ENCODE measurements around the gene HCFC1R1.
A peak's percentile ranks its signal among the peaks of the same experiment; 100 is the strongest.
"Not testable (repeated sequence)": the region's sequence is repeated elsewhere in the genome, so short reads cannot be mapped to it uniquely, and the experiment has no call there.

Gene HCFC1R1

GRCh38 chr16:3054965-3055733 is 31.4 kb upstream of the HCFC1R1 start:
- POLR2A ChIA-PET, result interaction anchor here (0.6 kb wide), 1 partner anchor 80 kb away, joined by 9 read pairs; the partner anchor contains the start of gene ZNF213
- H3K9me3 ChIP-seq (ENCODE audit: control insufficient read depth, insufficient read depth, low read depth, low read length), result no peaks in the 10 kb centered on the region

GRCh38 chr16:3053330-3053710 is 29.6 kb upstream of the HCFC1R1 start:
- H3K4me1 ChIP-seq (ENCODE audit: control insufficient read depth, insufficient read depth, low read length); CTCF ChIA-PET; H3K9me3 ChIP-seq (ENCODE audit: control insufficient read depth, insufficient read depth, low read depth, low read length); POLR2A ChIA-PET; H3K27ac ChIP-seq (ENCODE audit: extremely low read depth, low read depth, low read length); H3K4me3 ChIP-seq (ENCODE audit: low read depth, low read length): not testable (repeated sequence)
- H3K36me3 ChIP-seq (ENCODE audit: control insufficient read depth in 2 of 2, insufficient read depth in 1 of 2, low read length in 2 of 2), result peaks cover 0 to 21% of the 10 kb centered on the region in 2 experiments; a peak in 2 of 3 replicates

More at GRCh38 chr16:3054965-3055733, 31.4 kb upstream of the HCFC1R1 start:
- Histone ChIP-seq H3K4me1 (ENCODE audit: control insufficient read depth, insufficient read depth, low read length) (peaks cover 3% of the 10 kb centered on the region), H3K4me3 (ENCODE audit: low read depth, low read length) (no peak overlapping the region), H3K36me3 (ENCODE audit: control insufficient read depth in 2 of 2, insufficient read depth in 1 of 2, low read length in 2 of 2) (peaks cover 0 to 21% of the 10 kb centered on the region in 2 experiments; a peak in 2 of 3 replicates), H3K27ac (ENCODE audit: extremely low read depth, low read depth, low read length) (no peak overlapping the region)
- TF ChIP-seq ZNF488 (tag by site-specific recombination; IDR thresholded peaks at IDR 0.05) (no peak), ZNF155 (tag by site-specific recombination; IDR thresholded peaks at IDR 0.05) (no peak), ZNF133 (tag by site-specific recombination; IDR thresholded peaks at IDR 0.05) (no peak), ZNF274 (IDR thresholded peaks at IDR 0.05; ENCODE audit: low read length) (no peak), ZNF274 (tag by site-specific recombination; IDR thresholded peaks at IDR 0.05; ENCODE audit: borderline replicate concordance) (no peak), FEZF1 (tag by site-specific recombination; IDR thresholded peaks at IDR 0.05) (no peak), ZNF629 (tag by site-specific recombination; IDR thresholded peaks at IDR 0.05) (0 out of 2 replicates have a peak, but pooled peaks have one; percentile 18), ZBTB8A (tag by site-specific recombination; IDR thresholded peaks at IDR 0.05) (0 out of 2 replicates have a peak, but pooled peaks have one; percentile 18), ZNF585B (tag by site-specific recombination; IDR thresholded peaks at IDR 0.05) (no peak), ZBTB21 (tag by site-specific recombination; IDR thresholded peaks at IDR 0.05) (peak; percentile 31; the same call in 1 of the 2 replicates)
- CTCF ChIA-PET, result interaction anchor here (0.6 to 1.1 kb wide), 2 partner anchors 7 to 75 kb away, joined by 5 to 6 read pairs; no protein-coding TSS in a partner anchor

- H3K4me1 ChIP-seq (ENCODE audit: control insufficient read depth, insufficient read depth, low read length); H3K27ac ChIP-seq (ENCODE audit: extremely low read depth, low read depth, low read length); H3K9me3 ChIP-seq (ENCODE audit: control insufficient read depth, insufficient read depth, low read depth, low read length); POLR2A ChIA-PET; H3K4me3 ChIP-seq (ENCODE audit: low read depth, low read length): not testable (repeated sequence)
- CTCF ChIA-PET, result interaction anchor here (1.1 kb wide), 1 partner anchor 19 kb away, joined by 3 read pairs; no protein-coding TSS in a partner anchor
- H3K36me3 ChIP-seq (ENCODE audit: control insufficient read depth in 2 of 2, insufficient read depth in 1 of 2, low read length in 2 of 2), result peaks cover 0 to 21% of the 10 kb centered on the region in 2 experiments; a peak in 2 of 3 replicates
These were observed 29.0 kb upstream of the HCFC1R1 start for GRCh38 chr16:3052571-3053329.

- Histone ChIP-seq H3K36me3 (ENCODE audit: control insufficient read depth in 2 of 2, insufficient read depth in 1 of 2, low read length in 2 of 2) (peaks cover 0 to 17% of the 10 kb centered on the region in 2 experiments; a peak in 2 of 3 replicates), H3K4me3 (ENCODE audit: low read depth, low read length) (no peak overlapping the region), H3K4me1 (ENCODE audit: control insufficient read depth, insufficient read depth, low read length) (no peaks in the 10 kb centered on the region), H3K9me3 (ENCODE audit: control insufficient read depth, insufficient read depth, low read depth, low read length) (no peaks in the 10 kb centered on the region), H3K27ac (ENCODE audit: extremely low read depth, low read depth, low read length) (no peak overlapping the region)
- TF ChIP-seq ZNF473 (tag by site-specific recombination; IDR thresholded peaks at IDR 0.05), result no peak
- TF ChIP-seq BCL11A (tag by site-specific recombination; IDR thresholded peaks at IDR 0.05; ENCODE audit: low read depth), result no peak
- TF ChIP-seq ZIC2 (tag by site-specific recombination; IDR thresholded peaks at IDR 0.05), result peak; percentile 17; the same call in 1 of the 2 replicates
- TF ChIP-seq ZNF18 (tag by site-specific recombination; IDR thresholded peaks at IDR 0.05), result no peak
- TF ChIP-seq ZNF16 (tag by site-specific recombination; IDR thresholded peaks at IDR 0.05; ENCODE audit: low read depth), result no peak
- CTCF ChIA-PET, result interaction anchor here (1.1 to 2.5 kb wide), 3 partner anchors 20 to 24 kb away, joined by 3 to 10 read pairs (median 5); no protein-coding TSS in a partner anchor
- POLR2A ChIA-PET, result interaction anchor here (1.2 kb wide), 2 partner anchors 16 to 20 kb away, joined by 3 to 5 read pairs; no protein-coding TSS in a partner anchor
These were observed 27.8 kb upstream of the HCFC1R1 start for GRCh38 chr16:3051494-3051893.

All from HEK293 (cell line).